Measurements from ENCODE around the gene RNF148.

DNA sequence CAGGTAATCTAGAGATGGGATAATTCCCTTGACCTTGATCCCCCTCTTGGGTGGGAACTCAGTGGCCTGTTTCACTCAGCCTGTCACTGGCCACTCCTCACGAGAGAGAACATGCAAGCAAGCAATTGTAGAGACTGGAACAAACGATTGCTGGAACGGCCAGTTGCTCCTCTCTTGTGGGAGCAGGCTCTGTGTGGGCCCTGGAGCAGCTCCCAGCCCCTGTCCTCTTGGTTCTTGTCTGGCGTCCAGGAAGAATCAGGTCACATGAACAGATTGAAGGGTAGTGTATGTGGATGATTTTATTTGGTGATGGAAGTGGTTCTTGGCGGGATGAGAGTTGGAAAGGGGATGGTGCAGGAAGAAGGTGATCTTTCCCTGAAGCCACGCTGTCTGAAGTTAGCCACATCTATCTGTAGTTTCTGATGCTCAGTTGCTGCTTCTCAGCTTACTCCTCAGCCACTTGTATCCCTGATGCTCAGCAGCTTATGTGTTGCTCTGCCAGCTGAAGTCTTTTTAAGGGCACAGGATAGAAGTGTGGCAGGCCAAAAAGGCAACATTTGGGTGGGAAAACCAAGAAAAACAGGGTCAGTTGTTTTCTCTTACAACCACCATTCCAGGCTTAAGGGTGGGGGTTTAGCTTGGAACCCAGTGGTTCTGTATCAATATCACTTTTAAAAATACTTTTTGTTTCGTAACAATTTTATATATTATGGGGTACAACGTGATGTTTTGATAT is 19.7 kb downstream of the RNF148 start:
- TF ChIP-seq POLR2AphosphoS5 (IDR thresholded peaks at IDR 0.05; ENCODE audit: low read depth, low read length) (no peak), POLR2A (IDR thresholded peaks at IDR 0.05; ENCODE audit: low read depth, low read length) (no peak)
